Duodenal mucosa (tissue), 2 donors: ENCODE data around the gene PTPRM.

Experiments
- H3K27ac ChIP-seq: one replicate; pipeline ENCODE4 v1.7.0; 2013; ENCODE audit warnings: low read depth, low read length
- H3K27me3 ChIP-seq, 2 donors: one replicate each; pipeline ENCODE4 v1.7.0; 2013; ENCODE audit warnings: low read length in 2 of 2, control low read depth in 1 of 2; ENCODE audit not compliant: insufficient read depth in 2 of 2, control insufficient read depth in 1 of 2
- H3K36me3 ChIP-seq, 2 donors: one replicate each; pipeline ENCODE4 v1.7.0; 2013; ENCODE audit warnings: low read length in 2 of 2, control low read depth in 1 of 2; ENCODE audit not compliant: insufficient read depth in 2 of 2, control insufficient read depth in 1 of 2
- H3K4me1 ChIP-seq, 2 donors: one replicate each; pipeline ENCODE4 v1.7.0; 2013; ENCODE audit warnings: low read length in 2 of 2, control low read depth in 1 of 2; ENCODE audit not compliant: insufficient read depth in 2 of 2, control insufficient read depth in 1 of 2
- H3K4me3 ChIP-seq, 2 donors: one replicate each; pipeline ENCODE4 v1.7.0; 2013; ENCODE audit warnings: low read length in 2 of 2, low read depth in 1 of 2
- H3K9ac ChIP-seq, 2 donors: one replicate each; pipeline ENCODE4 v1.7.0; 2013; ENCODE audit warnings: low read length in 2 of 2, low read depth in 1 of 2
- H3K9me3 ChIP-seq, 2 donors: one replicate each; pipeline ENCODE4 v1.7.0; 2013; ENCODE audit warnings: low read length in 2 of 2, control low read depth in 1 of 2; ENCODE audit not compliant: control insufficient read depth in 1 of 2

The PTPRM gene

GRCh38 chr18:7855028-7855427 lies 287.9 kb downstream of the PTPRM start:
- H3K4me3 ChIP-seq: no peak overlapping the region
- no peaks in the 10 kb centered on the region for H3K4me1 ChIP-seq
- H3K27me3 ChIP-seq: no peaks in the 10 kb centered on the region
- no peak overlapping the region for H3K27ac ChIP-seq
- H3K36me3 ChIP-seq: no peaks in the 10 kb centered on the region
- H3K9me3 ChIP-seq: no peaks in the 10 kb centered on the region
- H3K9ac ChIP-seq: no peak overlapping the region

DNA sequence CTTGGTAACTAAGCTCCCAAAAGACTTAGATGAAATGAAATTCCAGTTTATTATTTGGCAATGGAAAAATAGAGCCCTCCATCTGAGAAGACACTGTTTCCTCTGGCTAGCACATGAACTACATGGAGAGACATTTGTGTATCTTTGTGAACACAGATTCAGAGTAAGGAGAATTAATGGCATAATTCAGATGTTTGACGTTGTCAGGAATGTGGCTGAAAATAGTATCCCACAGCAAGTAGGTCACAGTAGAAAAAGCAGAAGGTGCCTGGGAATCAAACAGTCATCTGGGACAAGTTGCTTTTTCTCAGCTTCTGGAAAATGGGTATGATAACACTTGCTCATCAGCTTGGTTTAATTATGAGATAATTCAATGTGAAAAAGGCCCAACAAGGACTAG lies 288.6 kb downstream of the PTPRM start:
- Histone ChIP-seq H3K9me3 (no peaks in the 10 kb centered on the region), H3K36me3 (no peaks in the 10 kb centered on the region), H3K4me3 (no peak overlapping the region), H3K4me1 (no peaks in the 10 kb centered on the region), H3K9ac (no peak overlapping the region), H3K27me3 (no peaks in the 10 kb centered on the region), H3K27ac (no peak overlapping the region)

DNA sequence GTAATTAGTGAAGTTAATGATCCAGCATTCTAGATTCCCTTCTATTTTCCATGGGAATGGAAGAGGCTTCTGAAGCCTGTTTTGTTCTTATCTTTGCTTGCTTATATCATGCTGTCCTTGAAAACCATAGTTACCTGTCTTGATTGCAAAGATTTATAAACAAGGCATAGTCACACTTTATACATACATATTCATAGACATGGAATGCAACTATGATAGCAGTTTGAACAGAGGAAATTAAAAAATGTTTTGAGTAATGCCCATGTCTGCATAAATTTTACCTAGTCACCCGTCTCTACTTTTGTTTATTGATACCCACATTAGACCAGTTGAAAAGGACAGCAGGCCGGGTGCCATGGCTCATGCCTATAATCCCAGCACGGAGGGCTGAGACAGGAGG lies 289.0 kb downstream of the PTPRM start:
- no peak overlapping the region for H3K4me3 ChIP-seq
- H3K9me3 ChIP-seq: no peaks in the 10 kb centered on the region
- no peak overlapping the region for H3K27ac ChIP-seq
- no peaks in the 10 kb centered on the region for H3K36me3 ChIP-seq
- no peaks in the 10 kb centered on the region for H3K27me3 ChIP-seq
- no peaks in the 10 kb centered on the region for H3K4me1 ChIP-seq
- no peak overlapping the region for H3K9ac ChIP-seq

DNA sequence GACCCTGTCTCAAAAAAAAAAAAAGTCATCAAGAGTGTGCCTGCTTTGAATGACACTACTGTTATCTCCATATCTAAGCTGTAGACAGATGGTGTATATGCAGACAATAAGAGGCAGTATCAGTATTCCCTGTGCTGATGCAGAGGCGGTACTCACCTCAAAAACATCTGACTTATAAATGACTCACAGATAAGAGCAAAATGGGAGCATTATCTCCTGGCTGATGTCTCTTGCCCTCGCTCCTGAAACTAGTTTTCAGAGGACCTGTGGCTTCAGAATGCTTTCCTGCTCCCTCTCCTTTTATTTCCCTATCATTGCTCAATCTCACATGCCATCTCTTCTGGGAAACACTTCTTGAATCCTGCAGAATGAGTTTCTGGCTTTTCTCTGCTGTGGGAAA lies 289.6 kb downstream of the PTPRM start:
- Histone ChIP-seq H3K27ac (no peak overlapping the region), H3K4me1 (no peaks in the 10 kb centered on the region), H3K36me3 (no peaks in the 10 kb centered on the region), H3K27me3 (no peaks in the 10 kb centered on the region), H3K4me3 (no peak overlapping the region), H3K9me3 (no peaks in the 10 kb centered on the region), H3K9ac (no peak overlapping the region)

DNA sequence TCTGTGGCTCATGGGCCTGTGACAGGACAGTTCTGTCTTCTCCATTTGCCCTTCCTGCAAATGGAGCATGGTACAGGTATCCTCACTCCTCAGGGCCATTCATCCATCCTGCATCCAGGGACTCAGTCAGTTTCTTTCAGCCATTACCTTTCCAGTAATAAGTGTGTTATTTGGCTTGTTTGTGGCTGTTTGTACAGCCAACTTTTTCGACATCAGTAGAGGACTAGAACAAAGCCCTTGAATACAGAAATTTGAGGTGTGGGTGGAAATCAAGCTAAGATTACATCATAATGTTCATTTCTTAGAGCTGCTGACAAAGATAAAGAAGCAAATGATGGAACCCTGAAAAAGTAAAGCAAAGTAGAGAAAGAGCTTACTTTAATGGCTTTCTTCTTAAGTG lies 290.4 kb downstream of the PTPRM start:
- Histone ChIP-seq H3K4me1 (no peaks in the 10 kb centered on the region), H3K27ac (no peak overlapping the region), H3K4me3 (no peak overlapping the region), H3K9ac (no peak overlapping the region), H3K9me3 (no peaks in the 10 kb centered on the region), H3K27me3 (no peaks in the 10 kb centered on the region), H3K36me3 (no peaks in the 10 kb centered on the region)

- no peak overlapping the region for H3K27ac ChIP-seq
- no peak overlapping the region for H3K9ac ChIP-seq
- no peaks in the 10 kb centered on the region for H3K27me3 ChIP-seq
- no peaks in the 10 kb centered on the region for H3K36me3 ChIP-seq
- H3K9me3 ChIP-seq: no peaks in the 10 kb centered on the region
- H3K4me1 ChIP-seq: no peaks in the 10 kb centered on the region
- no peak overlapping the region for H3K4me3 ChIP-seq
These were observed 292.0 kb downstream of the PTPRM start for GRCh38 chr18:7859122-7859521.

DNA sequence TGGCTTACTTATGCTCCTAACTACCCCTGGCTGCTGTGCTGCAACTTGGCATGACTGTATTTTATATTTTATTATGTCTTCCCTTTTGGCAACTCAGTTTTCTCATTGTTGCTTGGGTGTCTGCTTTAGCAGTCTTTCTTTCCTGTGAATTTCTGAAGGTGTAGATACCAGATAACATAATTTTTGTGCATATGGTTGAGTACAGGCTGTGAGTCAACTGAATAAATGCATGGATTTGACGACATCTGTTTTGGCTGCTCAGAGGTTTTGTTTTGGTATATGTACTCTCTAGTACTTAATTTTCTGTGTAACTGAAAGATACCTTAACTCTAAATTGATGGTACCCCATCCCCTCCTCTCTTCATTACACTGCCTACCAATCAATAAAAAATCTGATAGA lies 303.1 kb downstream of the PTPRM start:
- Histone ChIP-seq H3K27me3 (no peaks in the 10 kb centered on the region), H3K27ac (no peak overlapping the region), H3K36me3 (no peaks in the 10 kb centered on the region), H3K9me3 (no peaks in the 10 kb centered on the region), H3K9ac (no peak overlapping the region), H3K4me1 (no peaks in the 10 kb centered on the region), H3K4me3 (no peak overlapping the region)

- no peaks in the 10 kb centered on the region for H3K4me1 ChIP-seq
- H3K9ac ChIP-seq: no peak overlapping the region
- no peak overlapping the region for H3K4me3 ChIP-seq
- no peak overlapping the region for H3K27ac ChIP-seq
- no peaks in the 10 kb centered on the region for H3K27me3 ChIP-seq
- H3K9me3 ChIP-seq: no peaks in the 10 kb centered on the region
- H3K36me3 ChIP-seq: no peaks in the 10 kb centered on the region
These were observed 303.7 kb downstream of the PTPRM start for GRCh38 chr18:7870855-7871254.

DNA sequence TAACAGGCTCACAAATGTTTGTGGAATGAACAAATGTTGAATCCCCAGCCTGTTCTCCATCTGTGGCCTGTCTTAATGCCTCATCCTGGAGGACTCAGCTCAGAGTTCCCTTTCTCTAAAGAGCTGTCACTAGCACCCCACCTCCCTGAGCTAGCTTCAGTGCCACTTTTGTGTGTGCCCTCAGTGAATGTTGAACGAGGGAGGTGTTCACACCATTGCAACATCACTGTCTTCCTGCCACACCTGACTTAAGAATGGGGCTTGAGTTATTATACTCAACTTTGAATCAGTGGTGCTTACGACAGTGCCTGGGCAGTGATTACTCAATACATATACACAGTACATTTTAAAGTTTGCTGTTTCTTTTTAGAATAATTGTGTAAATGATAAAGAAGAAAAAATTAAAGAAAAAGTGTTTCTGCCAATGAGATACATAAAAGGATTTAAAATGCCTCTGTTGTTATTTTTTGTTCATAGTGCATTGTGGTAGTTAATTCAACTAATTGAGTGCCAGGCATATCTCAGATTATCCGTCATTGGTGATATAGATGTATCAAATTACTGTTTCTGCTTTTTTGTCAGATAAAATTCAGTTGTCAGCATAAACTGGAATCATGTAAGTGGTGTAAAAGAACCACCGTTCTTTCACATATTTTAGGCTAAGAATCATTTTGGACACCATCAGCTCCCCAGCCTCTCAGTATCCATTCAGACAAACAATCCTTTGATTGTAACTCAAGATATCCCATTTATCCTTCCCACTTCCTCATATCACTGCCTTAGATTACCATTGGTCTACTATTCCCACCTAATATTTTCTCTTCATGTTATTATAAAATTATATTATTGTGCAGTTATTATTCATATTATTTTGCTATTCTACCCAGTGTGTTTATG lies 304.7 kb downstream of the PTPRM start:
- no peaks in the 10 kb centered on the region for H3K9me3 ChIP-seq
- no peaks in the 10 kb centered on the region for H3K36me3 ChIP-seq
- H3K9ac ChIP-seq: no peak overlapping the region
- no peaks in the 10 kb centered on the region for H3K27me3 ChIP-seq
- H3K4me3 ChIP-seq: no peak overlapping the region
- no peaks in the 10 kb centered on the region for H3K4me1 ChIP-seq
- no peak overlapping the region for H3K27ac ChIP-seq

DNA sequence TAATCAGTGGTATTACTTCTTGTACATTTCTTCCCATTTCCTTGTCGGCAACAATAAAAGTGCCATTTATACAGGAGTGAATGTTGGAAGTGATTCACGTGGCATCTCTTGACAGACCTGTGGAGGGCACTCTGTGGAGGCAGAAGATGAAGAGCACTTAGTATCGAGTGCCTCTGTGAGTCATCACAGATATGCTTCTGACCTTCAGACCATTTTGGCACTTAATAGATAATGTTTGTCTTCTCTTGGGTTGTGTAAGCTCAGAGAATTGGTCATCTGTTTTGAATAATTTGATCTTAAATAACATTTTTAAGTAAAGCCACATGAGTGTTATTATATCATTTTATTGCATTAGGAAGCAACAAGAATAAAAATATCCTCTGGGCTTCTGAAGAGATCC lies 305.5 kb downstream of the PTPRM start:
- no peaks in the 10 kb centered on the region for H3K9me3 ChIP-seq
- no peak overlapping the region for H3K4me3 ChIP-seq
- no peak overlapping the region for H3K9ac ChIP-seq
- no peaks in the 10 kb centered on the region for H3K27me3 ChIP-seq
- H3K27ac ChIP-seq: no peak overlapping the region
- no peaks in the 10 kb centered on the region for H3K36me3 ChIP-seq
- H3K4me1 ChIP-seq: no peaks in the 10 kb centered on the region
